Liver (tissue), 2 donors: ENCODE measurements around the gene USP24.

Experiments used
- RAD21 ChIP-seq, 2 donors: IDR thresholded peaks; 2 replicates each; pipeline ENCODE4 v1.6.1; 2016; ENCODE audit warnings: antibody characterized with exemption in 2 of 2, mild to moderate bottlenecking in 2 of 2
- TAF1 ChIP-seq: conservative IDR thresholded peaks from 2 replicates; pipeline ENCODE4 v1.6.1; 2016; ENCODE audit warnings: antibody characterized with exemption, mild to moderate bottlenecking
- donor health status: healthy.

DNA sequence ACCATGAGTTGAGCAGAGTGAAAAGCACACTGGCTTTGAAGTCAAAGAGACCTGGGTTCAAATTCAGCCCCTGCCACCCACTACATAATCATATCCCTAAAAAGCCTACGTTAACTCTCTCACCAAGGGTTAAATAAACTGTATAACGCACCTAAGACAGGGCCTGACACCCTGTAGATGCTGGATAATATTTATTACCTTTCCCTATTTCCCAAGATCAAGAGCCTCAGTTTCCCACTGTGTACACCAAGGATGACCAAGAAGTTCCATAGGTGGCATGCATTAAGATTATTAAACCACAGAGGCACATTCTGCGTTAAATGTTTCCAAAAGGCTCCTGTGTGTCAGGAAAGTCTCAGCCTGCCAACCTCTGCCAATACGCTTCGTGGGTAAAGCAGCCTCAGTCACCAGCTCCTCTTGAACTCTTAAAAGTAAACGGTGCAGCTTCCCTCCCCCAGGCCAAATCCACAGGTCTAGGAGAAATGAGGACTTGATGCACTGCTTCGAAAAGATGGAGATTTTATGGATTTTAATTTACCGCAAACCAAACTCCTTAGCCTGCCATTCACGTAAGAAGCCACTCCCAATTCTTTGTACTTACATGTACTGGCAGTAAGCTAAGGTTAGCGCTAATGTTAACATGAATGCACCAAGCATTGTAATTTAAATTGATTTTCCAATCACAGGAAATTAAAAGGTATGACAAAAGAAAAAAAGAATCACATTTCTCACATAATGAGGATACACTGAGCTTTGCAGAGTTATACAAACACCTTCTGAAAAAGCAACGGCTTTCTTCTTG, 2.6 kb downstream of the USP24 start:
- TF ChIP-seq RAD21 (IDR thresholded peaks at IDR 0.05) (no peak), TAF1 (no peak)
